HG03378 (cell line): ENCODE measurements around the gene CCDC33.

Experiments used
- ATAC-seq: cut with Tn5 transposase; IDR thresholded peaks from one replicate; pipeline ENCODE4 v1.9.1; 2021; ENCODE audit warnings: mild to moderate bottlenecking, moderate library complexity; ENCODE audit not compliant: unreplicated experiment

CCDC33 gene

DNA sequence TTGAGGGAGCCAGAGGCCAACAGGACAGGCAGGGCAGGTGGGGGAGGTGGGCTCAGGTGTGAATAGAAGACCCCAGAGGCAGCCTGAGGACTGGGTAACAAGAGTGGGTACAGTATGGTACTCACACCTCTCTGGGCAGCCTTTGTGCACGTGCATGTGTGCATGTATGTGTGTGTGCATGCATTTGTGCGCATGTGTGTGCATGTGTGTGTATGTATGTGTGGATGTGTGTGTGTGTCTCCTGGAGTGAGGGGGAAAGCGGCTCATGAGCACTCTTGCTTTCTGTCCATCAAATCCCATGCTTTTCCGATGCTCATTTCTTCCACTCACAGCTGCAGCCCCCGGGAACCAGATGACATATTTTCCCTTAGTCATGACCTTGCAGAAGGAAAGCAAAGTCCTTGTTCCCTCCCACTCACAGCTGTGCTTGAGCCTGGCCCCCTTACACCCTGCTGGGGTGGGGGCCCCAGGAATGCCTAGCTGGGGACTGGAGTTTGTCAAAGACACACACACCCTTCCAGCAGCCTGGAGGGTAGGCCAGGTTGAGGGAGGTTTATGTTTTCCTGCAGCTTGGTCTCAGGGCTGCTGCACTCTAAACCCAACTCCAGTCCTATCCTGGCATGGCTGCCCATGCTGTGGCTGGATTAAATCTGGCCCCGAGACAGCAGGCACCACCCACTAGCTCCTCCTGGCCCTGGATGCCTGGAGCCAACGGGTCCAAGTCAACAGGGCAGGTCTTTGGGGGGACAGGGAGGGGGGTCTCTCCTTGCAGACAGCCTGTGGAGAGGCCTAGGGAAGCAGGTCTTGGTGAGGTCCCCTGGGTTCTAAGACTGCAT is 22.5 kb downstream of the CCDC33 start:
- no peak for ATAC-seq

DNA sequence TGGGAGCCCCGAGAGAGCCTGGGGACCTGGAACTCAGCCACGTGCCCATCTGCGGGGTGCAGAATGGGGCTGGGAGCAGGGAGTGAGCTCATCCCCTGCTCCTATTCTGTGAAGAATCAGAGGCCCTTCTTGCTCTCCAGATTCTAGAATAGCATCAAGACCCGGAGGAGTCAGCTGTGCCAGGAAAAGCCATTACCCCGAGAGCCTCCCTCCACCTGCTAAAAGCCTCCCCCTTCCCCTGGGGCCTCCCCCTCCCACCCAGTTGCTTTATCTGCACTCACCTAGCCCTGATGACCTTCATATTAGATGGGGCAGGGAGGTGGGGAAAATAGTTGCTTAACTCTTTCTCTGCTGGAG is 23.1 kb downstream of the CCDC33 start:
- no peak for ATAC-seq

DNA sequence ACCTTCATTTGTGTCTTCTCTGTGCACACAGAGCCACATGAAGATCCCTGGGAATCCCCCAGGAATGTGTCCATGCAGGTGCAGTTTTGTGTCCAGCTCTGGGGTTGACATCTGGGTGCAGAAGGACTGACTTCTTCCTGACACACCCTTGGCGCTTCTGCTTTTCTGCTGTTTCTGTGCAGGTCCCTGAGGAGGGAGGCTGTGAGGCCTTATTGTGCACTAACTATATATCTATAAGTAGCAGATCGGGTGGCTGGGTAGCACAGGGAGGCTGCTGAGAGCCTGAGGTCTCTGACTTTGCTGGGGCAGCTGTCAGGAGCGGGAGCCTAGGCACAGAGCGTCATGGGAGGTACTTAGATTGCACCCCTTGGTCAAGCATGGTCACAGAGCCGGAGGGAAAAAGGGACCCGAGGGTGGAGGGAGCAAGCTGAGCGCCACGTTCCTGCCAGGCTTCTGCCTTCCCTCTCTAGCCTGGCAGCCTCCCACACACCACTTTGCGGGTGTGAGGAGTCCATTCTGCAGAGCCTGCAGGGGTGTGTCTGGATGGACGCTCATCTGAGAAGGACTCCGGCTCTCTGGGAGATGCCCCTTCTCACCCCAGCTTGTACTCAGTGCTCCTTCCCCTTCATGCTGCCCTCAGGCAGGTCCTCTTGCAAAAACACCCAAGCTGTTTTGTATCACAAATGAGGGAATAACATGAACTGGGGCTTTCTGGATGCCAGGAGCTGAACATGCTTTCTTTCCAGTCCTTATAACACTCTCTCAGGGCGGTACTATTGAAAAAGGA is 23.9 kb downstream of the CCDC33 start:
- no peak for ATAC-seq

DNA sequence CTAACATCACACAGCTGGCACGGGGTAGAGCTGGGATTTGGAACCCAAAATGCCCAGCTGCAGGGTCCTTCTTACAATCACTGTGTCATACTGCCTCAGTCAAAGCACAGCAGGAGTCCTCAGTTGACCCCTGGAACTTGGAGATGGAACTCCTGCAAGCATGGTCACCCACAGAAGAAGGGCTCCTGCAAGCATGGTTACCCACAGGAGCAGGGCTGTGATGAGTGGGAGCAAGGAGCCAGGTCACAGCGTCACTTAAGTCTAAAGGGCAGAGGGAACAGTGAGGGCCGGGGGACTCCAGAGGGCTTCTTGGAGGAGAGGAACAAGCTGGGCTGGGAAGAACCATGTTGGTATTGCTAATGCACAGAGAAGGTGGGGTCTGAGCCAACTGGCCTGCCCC is 24.9 kb downstream of the CCDC33 start:
- no peak for ATAC-seq

DNA sequence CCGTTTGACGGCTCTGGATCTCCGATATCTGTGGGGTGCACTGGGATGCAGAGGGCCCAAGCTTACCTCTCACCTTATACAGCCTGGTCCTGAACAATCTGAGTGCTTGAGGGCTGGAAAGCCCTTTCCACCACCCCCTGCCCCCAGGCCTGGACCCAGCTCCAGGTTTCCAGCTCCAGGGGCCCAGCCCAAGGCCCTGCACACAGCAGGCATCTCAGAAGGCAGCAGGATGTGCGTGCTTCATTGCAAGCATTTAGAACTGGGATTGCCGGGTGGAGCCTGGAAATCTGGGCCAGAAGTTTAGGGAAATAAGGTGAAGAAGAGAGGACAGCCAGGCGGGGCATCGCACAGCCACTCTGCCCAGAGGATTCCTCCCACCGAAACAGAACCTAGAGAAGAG is 25.6 kb downstream of the CCDC33 start:
- ATAC-seq: no peak

DNA sequence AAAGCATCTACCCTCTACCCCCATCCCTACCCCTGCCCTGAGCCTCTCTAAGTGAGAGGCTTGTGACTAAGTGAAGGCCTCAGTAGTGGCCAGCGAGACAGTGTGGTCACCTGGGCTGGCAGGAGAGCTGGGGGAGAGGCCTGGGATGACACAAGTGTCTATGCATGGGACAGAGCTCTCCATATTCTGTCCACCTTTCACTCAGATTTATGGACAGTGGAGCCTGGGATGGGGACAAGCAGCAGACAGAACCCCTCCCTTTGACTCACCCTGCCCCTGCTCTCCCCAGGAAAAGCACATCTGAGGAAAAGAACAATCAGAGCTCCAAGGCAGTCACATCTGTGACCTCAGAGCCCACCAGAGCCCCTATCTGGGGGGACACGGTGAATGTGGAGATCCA is 26.0 kb downstream of the CCDC33 start:
- ATAC-seq: no peak

DNA sequence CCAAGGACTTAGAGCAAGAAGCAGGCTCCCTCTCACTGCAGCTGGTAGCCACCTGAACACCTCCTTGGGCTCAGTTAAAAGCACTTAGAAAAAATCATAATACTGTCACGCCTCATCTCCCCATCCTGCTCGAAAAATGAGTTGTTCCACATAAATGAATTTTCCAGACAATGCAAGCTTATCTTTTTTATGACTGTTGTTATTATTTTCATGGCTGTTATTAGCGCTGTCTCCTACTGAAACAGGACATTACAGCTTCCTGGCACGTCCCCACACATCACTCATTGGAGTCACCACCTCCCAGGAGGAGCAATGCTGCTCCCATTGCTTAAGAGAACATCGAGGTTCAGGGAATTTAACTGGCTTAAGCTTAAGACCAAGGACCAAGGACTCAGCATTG is 26.5 kb downstream of the CCDC33 start:
- no peak for ATAC-seq

DNA sequence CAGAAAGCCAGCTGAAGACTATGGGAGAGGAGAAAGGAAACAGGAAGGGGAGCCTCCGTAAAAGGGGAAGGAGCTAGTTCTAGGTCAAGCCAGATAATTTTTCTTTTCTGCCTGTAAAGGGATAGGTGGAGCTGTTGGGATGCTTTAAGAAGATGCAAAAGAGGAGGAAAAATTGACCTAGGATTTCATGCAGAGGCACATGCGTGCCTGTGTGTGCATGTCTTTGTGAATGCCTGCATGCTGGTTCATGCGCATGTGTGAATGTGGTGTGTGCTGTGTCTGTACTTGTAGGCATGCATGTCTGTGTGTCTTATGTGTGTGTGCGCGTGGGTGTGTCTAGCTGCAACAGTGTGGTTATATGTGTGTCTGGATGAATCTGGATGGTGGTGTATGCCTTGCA is 27.3 kb downstream of the CCDC33 start:
- ATAC-seq: no peak

DNA sequence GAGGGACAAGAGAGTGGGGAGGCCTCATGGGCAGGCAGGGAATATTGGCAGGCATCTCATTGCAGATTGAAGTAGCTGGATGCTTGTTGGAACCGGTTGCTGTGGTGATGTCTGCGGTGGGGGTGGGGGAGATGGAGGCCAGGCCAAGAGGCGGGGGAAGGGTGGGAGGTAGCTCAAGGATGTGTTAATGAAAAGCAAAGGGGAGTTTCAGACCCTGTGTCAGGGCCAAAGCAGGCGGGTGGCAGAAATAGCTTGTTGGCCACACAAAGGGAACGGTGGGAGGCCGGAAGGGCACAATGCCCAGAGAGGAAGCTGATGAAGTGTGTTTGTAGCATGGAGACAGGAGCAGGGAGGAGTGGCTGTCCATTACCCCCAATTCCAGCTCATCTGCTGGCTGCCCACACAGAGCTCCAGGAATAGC is 28.0 kb downstream of the CCDC33 start:
- ATAC-seq: no peak

DNA sequence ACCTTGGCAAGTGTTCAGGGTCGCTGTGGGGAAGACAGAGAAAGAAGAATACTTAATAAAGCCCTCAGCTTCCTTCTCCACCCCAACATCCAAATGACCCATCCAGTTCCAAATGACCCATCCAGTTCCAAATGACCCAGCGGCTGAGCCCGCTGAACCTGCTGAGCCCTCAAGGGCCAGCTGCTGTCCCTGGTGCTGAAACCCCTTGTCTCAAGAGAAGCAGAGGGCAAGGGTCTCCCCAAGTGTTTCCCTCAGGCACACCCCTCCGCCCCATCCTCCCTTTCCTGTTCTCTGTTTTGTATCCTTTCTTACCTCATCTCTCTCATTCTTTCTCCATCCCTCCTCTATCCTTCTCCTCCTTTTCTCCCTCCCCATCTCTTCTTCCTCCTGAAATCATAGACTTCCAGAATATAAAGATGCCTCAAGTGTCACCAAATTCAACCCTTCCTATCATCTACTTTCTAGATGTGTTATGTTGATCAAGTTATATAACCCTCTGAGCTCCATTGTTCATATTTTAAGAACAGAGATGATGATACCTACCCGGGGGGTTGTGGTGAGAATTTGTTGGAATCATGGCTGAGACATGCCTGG is 29.0 kb downstream of the CCDC33 start:
- ATAC-seq: no peak

DNA sequence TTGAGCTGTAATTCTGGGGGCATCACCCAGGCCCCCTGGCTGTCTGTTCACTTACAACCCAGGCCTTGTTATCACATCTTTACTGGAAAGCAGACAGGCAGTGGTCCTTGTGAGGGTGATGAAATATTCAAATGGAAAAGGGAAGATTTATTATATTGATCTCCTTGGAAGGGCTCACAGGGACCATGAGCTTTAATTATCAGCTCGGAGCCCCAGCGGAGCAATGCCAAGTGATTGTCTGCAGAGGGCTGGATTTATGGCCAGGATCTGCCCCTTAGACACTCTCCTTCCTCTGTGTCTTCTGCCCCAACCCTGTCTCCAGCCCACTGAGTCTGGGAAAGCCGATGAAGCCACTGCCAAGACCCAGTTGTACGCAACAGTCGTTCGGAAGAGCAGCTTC is 31.9 kb downstream of the CCDC33 start:
- ATAC-seq: no peak

DNA sequence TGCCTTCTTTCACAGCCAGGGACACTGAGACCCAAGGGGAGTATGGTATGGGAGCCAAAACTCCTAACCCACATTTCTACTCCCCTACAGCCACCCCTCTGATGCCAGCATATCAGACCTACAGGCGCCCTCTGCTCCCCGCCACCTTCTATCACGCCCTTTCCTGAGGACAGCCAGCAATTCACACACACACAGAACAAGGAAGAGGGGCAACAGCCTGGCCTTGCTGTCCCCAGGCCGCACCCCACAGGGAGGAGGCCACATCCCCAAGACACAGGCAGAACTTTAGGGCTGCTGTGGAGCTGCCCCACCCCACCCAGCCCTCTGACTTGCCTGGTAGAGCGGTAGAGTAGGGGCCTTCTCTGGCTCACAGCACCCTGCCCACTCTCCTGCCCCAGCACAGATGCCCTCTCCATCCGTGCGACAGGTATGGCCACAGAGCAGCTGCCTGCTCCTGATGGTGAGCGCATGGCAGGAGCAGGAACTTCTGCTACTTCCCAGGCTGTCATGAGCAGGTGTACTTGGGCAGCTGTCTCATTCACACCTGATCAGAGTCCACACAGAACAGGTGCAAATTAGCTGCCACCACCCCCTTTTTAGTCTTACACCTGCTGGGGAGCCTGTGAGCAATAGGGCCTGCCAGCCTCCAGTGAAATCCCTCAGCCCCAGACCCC is 33.4 kb downstream of the CCDC33 start:
- no peak for ATAC-seq

DNA sequence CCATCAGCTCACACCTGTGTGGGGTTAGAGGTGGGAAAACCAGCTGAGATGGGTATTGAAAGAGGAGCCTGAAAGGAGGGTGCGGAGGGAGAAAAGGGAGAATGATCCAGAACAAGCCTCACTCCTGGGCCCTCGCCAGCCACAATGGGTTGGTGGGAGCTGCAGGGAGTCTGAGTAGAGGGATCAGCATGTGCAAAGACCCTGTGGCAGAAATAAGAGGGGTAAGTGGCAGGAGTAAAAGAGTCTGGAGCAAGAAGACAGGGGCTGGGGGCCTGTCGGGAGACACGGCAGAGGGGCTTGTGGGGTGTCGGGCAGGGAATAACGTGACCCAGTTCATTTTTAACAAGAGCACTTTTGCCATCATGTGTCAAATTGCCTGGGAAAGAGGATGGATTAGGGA is 34.0 kb downstream of the CCDC33 start:
- ATAC-seq: no peak

DNA sequence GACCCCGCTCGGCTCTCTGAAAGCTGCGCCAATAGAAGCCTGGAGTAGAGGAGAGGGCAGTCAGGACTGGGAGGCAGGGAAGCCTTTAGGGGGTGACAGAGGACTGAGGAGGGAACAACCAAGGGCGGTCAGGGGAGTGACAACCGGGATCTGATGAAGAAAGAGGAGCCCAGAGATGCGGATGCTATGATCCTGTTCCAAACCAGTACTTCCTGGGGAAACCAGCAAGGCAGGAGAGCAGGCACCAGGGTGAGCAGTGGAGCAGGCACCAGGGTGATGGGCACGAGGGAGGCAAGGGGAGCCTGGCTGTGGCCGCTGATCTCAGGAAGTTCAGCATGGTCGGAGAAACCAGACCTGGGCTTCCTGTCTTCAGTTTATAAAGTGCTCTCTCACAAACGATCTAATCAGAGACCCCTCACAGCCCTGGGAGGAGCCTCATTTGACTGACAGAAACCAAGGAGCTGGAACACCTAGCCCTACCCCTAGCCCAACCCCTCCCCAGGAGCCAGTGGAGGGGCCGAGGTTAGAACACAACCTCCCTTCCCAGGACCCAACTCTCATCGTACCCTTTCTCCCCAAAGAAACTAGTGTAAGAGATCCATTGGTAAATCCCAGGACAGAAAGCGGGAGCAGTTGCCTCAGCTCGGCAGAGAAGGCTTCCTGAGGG is 34.9 kb downstream of the CCDC33 start:
- ATAC-seq: no peak

DNA sequence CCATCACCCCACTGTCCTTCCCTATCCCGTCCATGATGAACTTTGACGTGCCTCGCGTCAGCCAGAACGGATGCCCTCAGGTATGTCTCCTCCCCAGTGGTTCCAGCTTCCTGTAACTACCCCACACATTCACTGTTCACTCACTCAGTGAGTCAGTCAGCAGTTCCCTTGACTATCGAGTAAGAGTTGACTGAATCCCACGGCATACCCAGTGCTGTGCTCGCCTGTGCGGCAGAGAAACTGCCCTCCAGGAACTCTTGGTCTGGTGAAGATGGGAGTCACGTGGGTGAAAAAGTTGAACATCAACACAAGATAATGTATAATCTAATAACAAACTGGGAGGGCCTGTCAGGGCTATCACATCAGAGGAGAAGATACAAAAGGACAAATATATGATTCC is 36.7 kb downstream of the CCDC33 start:
- ATAC-seq: no peak

DNA sequence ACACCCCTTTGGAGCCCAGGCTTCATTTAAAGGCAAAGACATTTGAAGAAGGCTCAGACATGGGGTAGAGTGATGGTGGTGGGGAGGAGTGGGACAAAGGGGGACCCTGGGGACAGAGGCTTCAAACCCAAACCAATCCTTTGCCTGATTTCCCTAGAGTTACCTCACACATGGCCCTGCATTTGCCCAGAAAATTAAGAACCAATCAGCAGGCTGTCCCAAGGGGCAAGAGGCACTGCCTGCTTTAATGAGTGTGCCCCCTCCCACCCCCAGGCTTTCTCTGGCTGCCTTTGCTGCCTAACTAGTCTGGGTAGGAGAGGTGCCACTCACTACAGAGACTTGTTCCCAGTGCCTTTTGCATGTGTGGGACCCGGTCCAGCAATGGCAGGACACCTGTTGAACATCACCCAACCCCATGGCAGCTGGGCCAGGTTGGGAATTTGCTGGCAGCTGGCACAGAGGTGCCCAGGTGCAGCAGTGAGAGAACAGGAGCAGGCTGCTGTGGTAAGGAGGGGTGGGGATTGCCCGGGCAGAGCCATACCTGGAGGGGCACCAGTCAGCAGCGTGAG is 38.4 kb downstream of the CCDC33 start:
- no peak for ATAC-seq

DNA sequence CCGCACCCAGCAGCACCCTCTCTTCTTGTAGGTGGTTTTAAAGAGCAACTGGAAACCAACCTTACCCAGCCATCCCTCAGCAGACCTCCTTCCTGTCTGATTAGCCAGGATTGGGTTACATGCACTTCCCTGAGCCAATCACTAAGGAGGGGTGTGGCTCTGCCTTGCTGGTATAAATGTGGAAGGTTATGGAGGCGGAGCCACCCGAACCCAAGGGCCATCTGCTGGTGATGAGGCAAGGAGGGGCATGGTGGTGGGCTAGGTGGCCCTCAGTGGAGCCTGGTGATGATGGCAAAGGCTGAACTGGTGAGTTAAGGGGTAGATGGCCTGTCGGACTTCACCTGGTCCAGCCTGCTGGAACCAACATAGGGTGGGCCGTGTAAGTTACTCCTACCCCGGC is 39.8 kb downstream of the CCDC33 start:
- no peak for ATAC-seq

DNA sequence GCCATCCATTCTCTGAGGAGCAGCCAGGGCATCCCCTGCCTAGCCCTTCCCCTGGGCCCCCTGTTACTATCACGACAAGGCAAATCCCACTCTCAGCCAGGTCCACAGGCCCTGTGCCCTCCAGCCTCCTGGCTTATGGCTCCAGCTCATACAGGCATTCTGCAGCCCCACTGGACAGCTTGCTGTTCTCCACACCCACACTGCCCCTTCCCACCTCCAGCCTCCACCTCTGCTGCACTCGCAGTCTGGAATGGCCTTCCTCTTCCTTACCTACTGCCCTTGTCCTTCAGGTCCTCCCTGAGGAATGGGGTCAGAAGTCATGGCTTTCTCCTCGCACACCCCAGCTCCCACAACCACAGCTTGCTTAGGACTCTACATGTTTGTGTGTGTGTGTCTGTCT is 40.4 kb downstream of the CCDC33 start:
- no peak for ATAC-seq

DNA sequence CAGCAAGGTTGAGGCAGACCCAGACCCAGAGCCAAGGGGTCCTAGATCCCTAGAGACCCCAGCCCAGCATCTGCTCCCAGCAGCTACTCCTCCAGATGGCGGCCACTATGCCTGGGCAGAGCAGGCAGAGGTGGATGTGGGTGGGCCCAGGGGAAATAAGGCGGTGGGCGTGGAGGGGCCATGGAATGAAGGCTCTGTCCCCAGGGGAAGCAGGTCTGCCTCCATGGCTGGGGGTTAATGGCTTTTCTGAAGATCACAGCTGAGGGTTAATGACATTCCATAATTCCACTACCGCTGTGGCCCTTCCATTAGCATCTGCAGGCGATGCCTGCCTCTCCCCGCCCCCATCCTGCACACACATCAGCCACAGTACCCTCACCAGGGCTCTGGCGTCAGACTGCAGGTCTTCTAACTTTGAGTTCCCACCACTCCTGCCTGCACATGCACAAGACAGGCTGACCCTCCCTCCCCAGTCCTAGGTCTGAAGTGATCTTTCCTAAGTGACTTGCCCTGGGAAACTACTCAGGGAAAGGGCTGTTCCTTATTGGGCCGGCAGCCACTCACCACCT is 41.2 kb downstream of the CCDC33 start:
- ATAC-seq: no peak

DNA sequence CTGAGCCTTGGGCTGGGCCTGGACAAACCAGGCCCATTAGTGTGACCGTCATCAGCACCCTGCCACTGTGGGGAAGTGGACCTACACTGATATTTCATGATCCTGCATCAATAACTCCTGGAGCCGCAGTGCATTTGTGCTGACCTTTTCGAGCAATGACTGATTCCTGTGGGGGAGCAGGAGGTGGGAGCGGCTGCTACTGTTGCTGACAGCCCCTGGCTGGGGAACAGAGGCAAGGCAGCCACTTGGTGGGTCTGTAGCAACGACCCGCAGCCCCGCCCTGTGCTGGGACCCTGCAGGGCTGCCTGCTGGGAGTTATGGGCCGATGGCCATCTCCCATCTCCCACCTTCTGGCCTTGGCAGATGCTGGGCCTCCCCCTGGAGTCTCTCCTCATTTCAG is 42.1 kb downstream of the CCDC33 start:
- ATAC-seq: no peak
